Measurements from ENCODE around the gene CBARP. TPM values are rescaled to one million over a fixed set of nuclear protein-coding genes. Genes with fewer than 3 reads are reported as not detected.

Gene CBARP
- total and polyA plus RNA-seq, 9 of the 15 experiments (the other 6 are each of a cell fraction or from before 2014, with no cell fraction given): 0.03 to 8.9 (median 1.2) TPM; not detected in 1

DNA sequence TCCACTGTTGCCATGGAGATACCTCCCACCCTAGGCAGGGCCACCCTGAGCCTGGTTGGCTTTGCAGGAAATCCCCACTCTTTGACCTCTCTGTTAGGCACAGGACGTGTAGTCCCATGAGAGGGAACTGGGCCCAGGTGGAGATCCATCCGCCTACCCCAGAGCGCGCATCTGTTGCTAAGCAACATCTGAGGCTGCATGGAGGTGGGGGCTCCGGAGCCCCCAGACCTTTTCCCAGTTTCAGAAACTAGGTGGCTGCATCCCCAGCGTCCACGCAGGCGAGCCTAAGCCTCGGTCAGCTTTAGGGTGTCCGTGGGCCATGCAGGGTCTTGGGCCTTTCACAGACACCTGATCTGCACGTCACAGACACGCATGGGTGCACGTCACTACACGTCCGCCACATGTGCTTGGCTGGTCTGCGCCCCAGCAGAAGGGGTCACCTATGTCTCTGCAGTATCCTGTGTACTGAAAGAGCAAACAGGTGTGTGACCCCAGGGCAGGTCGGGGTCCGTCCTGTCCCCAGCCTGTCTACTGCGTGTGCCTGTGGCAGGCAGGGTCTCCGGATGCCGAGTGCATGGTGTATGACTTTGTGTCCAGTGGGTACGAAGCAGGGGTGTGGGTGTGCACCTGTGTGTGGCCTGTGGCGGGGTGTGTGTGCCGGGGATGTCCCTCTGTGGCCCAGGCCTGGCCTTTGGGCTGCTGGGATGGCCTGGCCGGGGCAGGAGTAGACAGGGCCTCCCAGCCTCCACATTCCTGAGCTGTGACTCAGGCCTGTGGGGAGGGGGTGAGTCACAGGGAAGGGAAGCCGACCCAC lies 27.2 kb upstream of the CBARP start (continued):
- TF ChIP-seq YY1 (IDR thresholded peaks at IDR 0.05; ENCODE audit: borderline replicate concordance in 1 of 3, control insufficient read depth in 1 of 3, extremely low read depth in 1 of 3, insufficient read depth in 3 of 3, insufficient read length in 1 of 3, insufficient replicate concordance in 2 of 3, low read depth in 1 of 3, low read length in 2 of 3) (no peak), TCF3 (CRISPR knock-in tag; IDR thresholded peaks at IDR 0.05) (no peak), ZNF785 (CRISPR knock-in tag; IDR thresholded peaks at IDR 0.05) (no peak), SLC30A9 (CRISPR knock-in tag; IDR thresholded peaks at IDR 0.05) (no peak), GABPA (tag; conservative IDR thresholded peaks at IDR 0.05; ENCODE audit: low read depth) (no peak), TEAD2 (tag; IDR thresholded peaks at IDR 0.05) (peak; percentile 92), NFIX (CRISPR knock-in tag; IDR thresholded peaks at IDR 0.05; ENCODE audit: low read depth) (no peak), TCF7 (IDR thresholded peaks at IDR 0.05; ENCODE audit: borderline replicate concordance) (no peak), COPS2 (conservative IDR thresholded peaks at IDR 0.05) (no peak), CBX3 (IDR thresholded peaks at IDR 0.05; ENCODE audit: borderline replicate concordance in 1 of 2, low read length in 2 of 2) (no peak), ZNF12 (CRISPR knock-in tag; IDR thresholded peaks at IDR 0.05) (no peak), ZNF707 (CRISPR knock-in tag; conservative IDR thresholded peaks at IDR 0.05) (no peak), CREM (IDR thresholded peaks at IDR 0.05; ENCODE audit: low read depth) (no peak), ETV1 (tag; conservative IDR thresholded peaks at IDR 0.05; ENCODE audit: low read depth) (no peak), BCOR (IDR thresholded peaks at IDR 0.05) (peak; percentile 62), DNMT1 (IDR thresholded peaks at IDR 0.05) (no peak), ZNF780A (CRISPR knock-in tag; IDR thresholded peaks at IDR 0.05) (no peak), JUNB (CRISPR knock-in tag; conservative IDR thresholded peaks at IDR 0.05) (peak; percentile 66; the same call in 1 of the 2 replicates), GATAD2B (IDR thresholded peaks at IDR 0.05; ENCODE audit: borderline replicate concordance) (no peak; the same call in 1 of the 2 replicates), NFATC3 (IDR thresholded peaks at IDR 0.05) (no peak), SIX5 (IDR thresholded peaks at IDR 0.05; ENCODE audit: borderline replicate concordance in 1 of 2, insufficient read depth in 1 of 2, low read depth in 1 of 2, low read length in 2 of 2) (no peak), RB1 (IDR thresholded peaks at IDR 0.05; ENCODE audit: low read depth) (no peak)
- TF ChIP-seq, protein P1, sequence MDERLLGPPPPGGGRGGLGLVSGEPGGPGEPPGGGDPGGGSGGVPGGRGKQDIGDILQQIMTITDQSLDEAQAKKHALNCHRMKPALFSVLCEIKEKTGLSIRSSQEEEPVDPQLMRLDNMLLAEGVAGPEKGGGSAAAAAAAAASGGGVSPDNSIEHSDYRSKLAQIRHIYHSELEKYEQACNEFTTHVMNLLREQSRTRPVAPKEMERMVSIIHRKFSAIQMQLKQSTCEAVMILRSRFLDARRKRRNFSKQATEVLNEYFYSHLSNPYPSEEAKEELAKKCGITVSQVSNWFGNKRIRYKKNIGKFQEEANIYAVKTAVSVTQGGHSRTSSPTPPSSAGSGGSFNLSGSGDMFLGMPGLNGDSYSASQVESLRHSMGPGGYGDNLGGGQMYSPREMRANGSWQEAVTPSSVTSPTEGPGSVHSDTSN (CRISPR knock-in tag; IDR thresholded peaks at IDR 0.05; ENCODE audit: low read depth): no peak
- TF ChIP-seq, protein P1 (tag; conservative IDR thresholded peaks at IDR 0.05; ENCODE audit: low read depth): no peak
- TF ChIP-seq, protein P2, sequence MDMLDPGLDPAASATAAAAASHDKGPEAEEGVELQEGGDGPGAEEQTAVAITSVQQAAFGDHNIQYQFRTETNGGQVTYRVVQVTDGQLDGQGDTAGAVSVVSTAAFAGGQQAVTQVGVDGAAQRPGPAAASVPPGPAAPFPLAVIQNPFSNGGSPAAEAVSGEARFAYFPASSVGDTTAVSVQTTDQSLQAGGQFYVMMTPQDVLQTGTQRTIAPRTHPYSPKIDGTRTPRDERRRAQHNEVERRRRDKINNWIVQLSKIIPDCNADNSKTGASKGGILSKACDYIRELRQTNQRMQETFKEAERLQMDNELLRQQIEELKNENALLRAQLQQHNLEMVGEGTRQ (CRISPR knock-in tag; IDR thresholded peaks at IDR 0.05): no peak
- TF ChIP-seq, protein P3, sequence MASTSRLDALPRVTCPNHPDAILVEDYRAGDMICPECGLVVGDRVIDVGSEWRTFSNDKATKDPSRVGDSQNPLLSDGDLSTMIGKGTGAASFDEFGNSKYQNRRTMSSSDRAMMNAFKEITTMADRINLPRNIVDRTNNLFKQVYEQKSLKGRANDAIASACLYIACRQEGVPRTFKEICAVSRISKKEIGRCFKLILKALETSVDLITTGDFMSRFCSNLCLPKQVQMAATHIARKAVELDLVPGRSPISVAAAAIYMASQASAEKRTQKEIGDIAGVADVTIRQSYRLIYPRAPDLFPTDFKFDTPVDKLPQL (IDR thresholded peaks at IDR 0.05; ENCODE audit: extremely low read depth, insufficient read length): no peak

Data from K562 (cell line).